Urinary bladder (tissue), 4 donors: ENCODE measurements around the gene ICAM2. TPM values are rescaled to one million over a fixed set of nuclear protein-coding genes. Genes with fewer than 3 reads are reported as not detected.

Source experiments
- DNase-seq: peaks from one replicate; pipeline ENCODE4 v3.0.0-alpha.2; 2015; ENCODE audit errors: extremely low spot score
- H3K27ac ChIP-seq: one replicate; pipeline ENCODE4 v1.5.1; 2013; ENCODE audit warnings: low read depth, mild to moderate bottlenecking, moderate library complexity
- H3K36me3 ChIP-seq: one replicate; pipeline ENCODE4 v1.6.1; 2013; ENCODE audit warnings: mild to moderate bottlenecking, moderate library complexity; ENCODE audit not compliant: insufficient read depth
- H3K4me1 ChIP-seq: one replicate; pipeline ENCODE4 v1.6.1; 2013; ENCODE audit warnings: mild to moderate bottlenecking, moderate library complexity; ENCODE audit not compliant: insufficient read depth
- H3K4me3 ChIP-seq: one replicate; pipeline ENCODE4 v1.5.1; 2013; ENCODE audit warnings: low read depth, low read length
- WGBS: extraction: QIAGEN DNeasy Blood & Tissue Kit; methylation state at CpG from one replicate; pipeline ENCODE4 v1.1.7; 2013; 5-methylcytosine and 5-hydroxymethylcytosine counted together
- polyA plus RNA-seq: library from polyadenylated mRNA; stranded (reverse); fragments of 200-250 nt; gene quantifications from one replicate; pipeline ENCODE4 v1.2.3, GENCODE V29; 2013
- total RNA-seq: library from RNA; depleted of rRNA; stranded (reverse); fragments of >200 nt; gene quantifications from one replicate; pipeline ENCODE4 v1.2.3, GENCODE V29; 2014
- donor health status: healthy with polysubstance abuse.
- donor health status: healthy.

ICAM2 gene
- total and polyA plus RNA-seq, 2 donors, result 29.0 to 38.3 TPM

DNA sequence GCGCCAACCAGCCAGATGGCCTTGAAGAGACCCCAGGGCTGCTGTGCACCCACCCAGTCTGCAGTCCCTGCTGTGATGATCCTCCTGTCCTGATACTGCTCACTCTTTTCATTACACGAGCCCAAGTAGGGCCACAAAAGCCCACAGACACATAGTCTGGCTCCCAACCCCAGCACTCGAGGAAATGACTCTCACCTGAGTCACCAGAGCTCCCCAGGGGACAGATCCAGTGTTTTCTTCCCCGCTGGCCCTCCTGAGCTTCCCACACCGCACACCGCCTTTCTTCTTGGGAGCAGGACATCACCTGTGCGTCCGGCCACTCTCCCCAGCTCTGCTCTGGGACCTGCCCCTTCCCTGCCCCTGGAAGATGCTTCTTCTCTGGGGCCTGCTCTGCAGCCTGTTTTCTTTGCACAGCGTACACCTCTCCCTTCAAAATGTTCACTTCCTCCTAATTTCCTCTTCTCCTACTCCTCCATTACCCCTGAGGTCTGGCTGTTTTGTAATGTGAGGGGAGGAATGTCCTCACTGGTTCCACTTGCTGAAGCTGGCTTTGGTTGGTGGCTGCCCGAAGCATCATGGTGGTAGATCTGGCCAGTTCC is 45.7 kb downstream of the ICAM2 start:
- DNase-seq, result no peak
- H3K36me3 ChIP-seq, result no peaks in the 10 kb centered on the region
- WGBS, result 83% methylated on average over 10 of the region's 10 CpGs
- no peak overlapping the region for H3K27ac ChIP-seq
- no peaks in the 10 kb centered on the region for H3K4me1 ChIP-seq
- H3K4me3 ChIP-seq, result no peak overlapping the region

DNA sequence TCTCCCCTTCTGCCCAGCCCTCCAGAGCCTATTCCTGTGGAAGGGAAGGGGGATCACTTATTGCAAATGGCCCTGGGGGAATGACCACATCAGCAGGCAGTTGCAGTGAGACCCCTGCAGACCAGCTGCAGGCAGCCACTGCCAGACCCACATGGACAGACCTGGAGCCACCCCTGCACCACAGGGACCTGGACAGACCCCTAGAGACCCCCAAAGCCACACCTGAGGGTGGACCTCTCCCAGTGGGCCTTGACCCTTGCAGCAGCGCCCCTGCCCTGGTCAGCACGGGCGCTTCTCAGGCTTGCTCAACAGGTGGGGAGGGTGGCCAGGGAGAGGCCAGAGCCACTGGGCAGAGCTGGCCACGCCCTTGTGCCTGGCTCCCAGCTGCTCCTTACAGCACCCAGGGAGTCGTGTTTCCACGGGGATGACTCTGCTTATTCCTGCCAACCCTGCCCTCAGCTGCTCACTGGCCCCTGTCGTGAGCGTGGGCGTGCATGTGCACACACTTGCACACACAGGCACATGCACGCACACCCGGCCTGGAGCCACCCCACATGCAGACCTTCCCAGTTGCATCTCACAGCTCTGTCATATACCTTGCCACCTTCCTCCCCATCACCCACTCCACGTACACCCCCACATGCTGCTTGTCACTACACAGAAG is 46.4 kb downstream of the ICAM2 start:
- Histone ChIP-seq H3K4me3 (no peak overlapping the region), H3K27ac (no peak overlapping the region), H3K4me1 (no peaks in the 10 kb centered on the region), H3K36me3 (no peaks in the 10 kb centered on the region)
- DNase-seq, result no peak
- 80% methylated on average over 12 of the region's 12 CpGs for WGBS

DNA sequence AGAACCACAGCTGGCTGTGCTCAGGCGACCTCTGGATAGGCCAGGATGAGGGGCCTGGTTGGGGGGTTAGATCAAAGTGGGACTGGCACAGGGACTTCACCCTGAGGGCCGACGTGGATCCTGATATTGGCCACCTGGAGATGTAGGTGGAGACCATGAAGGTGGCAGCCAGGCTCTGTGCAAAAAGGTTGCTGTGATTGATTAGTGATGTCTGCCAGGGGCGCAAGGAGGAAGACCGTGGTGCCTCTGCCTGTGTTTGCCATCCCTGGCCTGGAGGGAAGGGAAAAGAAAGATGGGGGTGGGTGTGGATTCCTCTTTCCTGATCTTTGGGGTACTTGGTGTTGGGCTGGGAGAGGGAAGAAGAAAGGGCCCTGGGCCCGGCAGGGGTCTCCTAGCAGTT is 47.2 kb downstream of the ICAM2 start:
- WGBS, result 90% methylated on average over 6 of the region's 6 CpGs
- no peaks in the 10 kb centered on the region for H3K36me3 ChIP-seq
- no peak overlapping the region for H3K4me3 ChIP-seq
- DNase-seq, result no peak
- no peak overlapping the region for H3K27ac ChIP-seq
- H3K4me1 ChIP-seq, result no peaks in the 10 kb centered on the region

DNA sequence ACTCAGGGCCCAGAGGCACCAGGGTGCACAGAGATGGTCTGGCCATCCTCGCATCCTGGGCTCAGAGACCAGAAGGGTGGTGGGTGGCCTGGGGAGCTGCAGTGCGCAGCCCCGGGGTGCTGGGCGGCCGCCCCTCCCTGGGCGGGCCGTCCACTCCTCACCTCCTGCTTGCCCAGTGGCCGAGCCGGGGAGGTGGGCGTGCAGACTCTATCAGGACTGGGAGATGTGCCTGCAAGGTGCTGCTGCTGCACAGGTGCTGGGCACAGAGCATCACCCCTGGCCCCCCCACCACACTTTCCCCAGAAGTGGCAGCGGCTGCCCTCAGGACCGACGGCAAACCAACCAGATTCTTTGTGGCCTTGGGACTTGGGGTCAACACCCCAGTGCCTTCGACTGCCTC is 47.6 kb downstream of the ICAM2 start, which contains the start of gene SCN4A:
SCN4A (minus strand) TSS at position 123 of the 400 bp plus-strand sequence; CDS start at position 46, 77 bp downstream.
- WGBS, result 96% methylated on average over 14 of the region's 14 CpGs
- no peak for DNase-seq
- Histone ChIP-seq H3K36me3 (no peaks in the 10 kb centered on the region), H3K27ac (no peak within 1 kb of the TSS), H3K4me3 (no peak within 1 kb of the TSS), H3K4me1 (no peaks in the 10 kb centered on the region)

DNA sequence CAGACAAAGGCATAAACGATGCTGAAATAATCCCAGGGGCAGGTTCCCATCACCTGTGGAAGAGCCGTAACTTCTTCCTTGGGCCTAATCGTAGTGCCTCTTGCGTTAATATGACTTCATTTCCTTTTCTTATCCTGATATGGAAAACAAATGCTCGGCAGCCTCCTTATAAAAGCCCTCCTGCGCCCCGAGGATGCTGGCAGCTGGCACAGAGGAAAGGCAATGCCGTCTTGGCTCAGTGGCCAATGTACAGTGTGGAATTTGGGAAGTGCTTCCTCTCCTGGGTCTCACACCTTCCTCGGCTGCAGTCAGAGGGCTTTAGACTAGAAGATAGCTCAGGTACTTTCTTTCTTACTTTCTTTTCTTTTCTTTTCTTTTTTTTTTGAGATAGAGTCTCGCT is 51.2 kb downstream of the ICAM2 start:
- WGBS, result 69% methylated on average over 10 of the region's 10 CpGs
- DNase-seq, result no peak

DNA sequence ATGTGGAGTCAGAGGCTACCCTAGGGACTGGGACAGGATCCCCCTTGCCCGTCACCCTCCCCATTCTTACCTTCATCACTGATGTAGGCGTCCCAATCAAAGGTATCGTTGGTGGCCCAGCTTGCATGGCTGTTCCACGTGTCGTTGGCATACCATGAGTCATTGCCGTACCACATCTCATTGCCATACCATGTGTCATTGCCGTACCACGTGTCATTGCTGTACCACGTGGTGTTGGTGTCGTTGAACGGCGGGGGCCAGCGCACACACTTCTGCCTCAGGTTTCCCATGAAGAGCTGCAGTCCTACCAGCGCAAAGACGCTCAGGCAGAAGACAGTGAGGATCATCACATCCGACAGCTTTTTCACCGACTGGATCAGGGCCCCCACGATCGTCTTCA is 52.5 kb downstream of the ICAM2 start:
- no peak overlapping the region for H3K27ac ChIP-seq
- H3K4me1 ChIP-seq, result no peaks in the 10 kb centered on the region
- H3K4me3 ChIP-seq, result no peak overlapping the region
- H3K36me3 ChIP-seq, result no peaks in the 10 kb centered on the region
- WGBS, result 90% methylated on average over 19 of the region's 19 CpGs
- DNase-seq, result no peak

More for the DNA sequence above, 51.2 kb downstream of the ICAM2 start:
- no peaks in the 10 kb centered on the region for H3K36me3 ChIP-seq
- H3K4me3 ChIP-seq, result no peak overlapping the region
- no peaks in the 10 kb centered on the region for H3K4me1 ChIP-seq
- H3K27ac ChIP-seq, result no peak overlapping the region

DNA sequence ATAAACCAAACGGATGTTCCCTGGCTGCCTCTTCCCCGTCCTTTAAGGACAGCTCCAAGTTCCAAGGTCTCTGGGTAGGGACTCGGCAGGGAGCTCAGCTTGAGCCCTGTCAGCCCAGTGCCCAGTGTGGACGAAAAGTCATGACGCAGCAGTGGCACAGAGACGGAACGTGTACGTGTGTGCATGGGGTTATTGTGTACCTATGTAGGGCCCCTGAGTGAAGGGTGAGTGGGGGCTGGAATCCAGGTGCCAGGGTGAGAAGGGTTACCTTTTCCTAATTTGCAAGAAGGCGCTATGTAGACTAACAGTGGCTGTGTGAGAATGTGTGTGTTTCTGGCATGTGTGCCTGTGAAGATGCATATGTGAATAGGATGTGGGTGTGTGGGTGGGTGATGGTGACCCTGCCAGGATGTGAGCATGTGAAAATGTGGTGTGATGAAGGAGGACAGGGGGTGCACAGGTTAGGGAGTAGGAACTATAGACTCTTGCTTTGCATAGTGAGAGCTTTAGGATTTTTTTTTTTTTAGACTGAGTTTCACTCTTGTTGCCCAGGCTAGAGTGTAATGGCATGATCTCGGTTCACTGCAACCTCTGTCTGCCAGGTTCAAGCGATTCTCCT is 53.7 kb downstream of the ICAM2 start:
- no peaks in the 10 kb centered on the region for H3K4me1 ChIP-seq

DNA sequence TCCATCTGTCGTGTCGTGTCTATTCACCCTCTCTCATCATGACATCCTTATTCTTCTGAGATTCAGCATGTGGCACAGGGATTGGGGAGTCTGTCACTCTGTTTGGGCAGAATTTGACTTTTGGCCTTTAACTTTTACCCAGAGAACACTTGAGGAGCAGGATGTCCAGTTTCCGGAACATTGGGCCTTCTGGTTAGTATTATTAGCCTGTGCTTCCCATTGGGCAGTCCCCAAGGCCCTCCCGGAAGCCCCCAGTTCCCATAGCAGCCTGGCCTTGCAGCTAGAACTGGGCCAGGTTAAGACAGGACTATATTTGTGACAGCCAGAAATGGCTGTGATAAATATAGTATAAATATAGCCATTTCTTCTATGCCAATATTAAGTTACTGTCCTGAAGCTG is 57.3 kb downstream of the ICAM2 start:
- Histone ChIP-seq H3K27ac (no peak overlapping the region), H3K4me1 (no peaks in the 10 kb centered on the region), H3K4me3 (no peak overlapping the region), H3K36me3 (no peaks in the 10 kb centered on the region)
- DNase-seq, result no peak
- 89% methylated on average over 4 of the region's 4 CpGs for WGBS

More for the DNA sequence above, 53.7 kb downstream of the ICAM2 start:
- Histone ChIP-seq H3K27ac (no peak overlapping the region), H3K4me3 (no peak overlapping the region), H3K36me3 (no peaks in the 10 kb centered on the region)
- WGBS, result 82% methylated on average over 11 of the region's 11 CpGs
- no peak for DNase-seq

DNA sequence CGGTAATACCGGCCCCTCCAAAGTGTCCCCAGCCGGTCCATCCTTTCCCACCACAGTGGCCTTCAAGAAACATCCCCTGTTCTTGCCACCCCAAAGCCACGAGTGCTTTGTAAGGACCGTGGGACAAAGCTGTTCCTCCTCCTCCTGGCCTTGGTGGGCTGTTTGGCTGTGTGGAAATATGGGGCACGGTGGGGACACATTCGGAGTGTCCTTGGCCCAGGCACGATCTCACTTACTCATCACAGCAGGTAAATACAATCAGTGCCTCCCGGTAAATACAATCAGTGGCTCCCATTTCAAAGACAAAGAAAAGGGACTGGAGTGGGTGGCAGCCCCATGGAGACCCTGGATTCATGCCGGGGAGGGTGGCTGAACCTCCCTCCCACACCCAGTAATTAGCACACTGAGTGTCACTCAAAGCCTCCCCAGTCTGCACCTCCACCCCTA is 58.1 kb downstream of the ICAM2 start:
- no peaks in the 10 kb centered on the region for H3K4me1 ChIP-seq
- DNase-seq, result no peak
- 63% methylated on average over 10 of the region's 10 CpGs for WGBS
- no peaks in the 10 kb centered on the region for H3K36me3 ChIP-seq
- H3K4me3 ChIP-seq, result no peak overlapping the region
- H3K27ac ChIP-seq, result no peak overlapping the region

DNA sequence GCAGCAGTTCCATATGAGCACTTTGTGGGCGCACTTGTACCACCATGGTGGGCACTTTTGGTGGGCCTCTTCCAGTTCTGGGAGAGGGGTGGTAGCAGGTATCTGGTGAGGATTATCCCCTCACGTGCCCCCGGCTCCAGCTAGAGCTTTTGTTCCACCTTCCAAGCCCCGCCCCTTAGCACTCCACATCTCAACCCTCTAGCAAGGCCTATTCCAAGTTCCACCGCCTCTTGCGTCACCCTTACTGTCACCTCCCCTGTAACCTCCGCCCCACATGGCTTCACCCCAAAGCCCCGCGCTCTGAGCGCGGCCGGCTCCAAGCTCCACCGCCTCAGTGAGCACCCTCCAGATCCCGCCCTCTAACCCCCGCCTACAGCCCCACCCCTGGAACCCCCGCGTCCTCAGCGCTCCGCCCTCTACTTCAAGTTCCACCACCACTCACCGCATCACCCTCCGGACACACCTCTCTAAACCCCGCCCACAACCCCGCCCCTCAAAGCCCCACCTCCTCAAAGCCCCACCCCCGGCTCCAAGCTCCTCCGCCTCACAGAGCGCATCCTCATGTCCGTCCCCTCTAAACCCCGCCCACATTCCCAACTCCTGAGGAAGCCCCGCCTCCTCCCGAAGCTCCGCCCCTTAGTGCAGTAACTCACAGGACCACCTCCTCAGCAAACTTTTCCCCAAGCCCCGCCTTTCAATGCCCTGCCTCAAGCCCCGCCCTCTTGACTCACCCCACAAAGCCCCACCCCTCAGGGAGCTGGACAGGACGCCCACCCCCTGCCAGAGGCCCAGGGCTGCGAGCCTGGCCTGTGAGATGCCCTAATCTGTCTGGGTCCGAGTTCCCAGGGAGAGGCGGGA is 58.8 kb downstream of the ICAM2 start:
- H3K4me3 ChIP-seq, result no peak overlapping the region

DNA sequence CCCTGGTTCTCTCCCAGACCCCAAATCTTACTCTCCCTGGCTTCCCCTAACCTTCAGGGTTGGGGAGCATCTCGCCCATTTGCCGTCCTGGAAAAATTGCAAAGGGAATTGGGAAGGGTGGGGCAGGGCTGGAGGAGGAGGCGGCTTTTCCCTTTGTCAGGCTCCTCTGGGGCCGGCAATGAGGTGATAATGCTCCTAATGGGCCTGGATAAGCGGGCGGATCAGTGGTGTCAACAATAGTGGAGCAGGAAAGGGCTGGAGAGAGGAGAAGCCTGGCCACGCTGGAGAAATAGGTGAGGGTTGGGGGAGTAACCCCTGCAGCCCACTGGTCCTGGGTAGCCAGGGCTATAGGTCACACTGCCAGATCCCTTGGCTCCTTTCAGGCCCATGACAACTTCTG is 60.0 kb downstream of the ICAM2 start:
- no peak overlapping the region for H3K27ac ChIP-seq
- H3K4me3 ChIP-seq, result no peak overlapping the region
- 68% methylated on average over 7 of the region's 7 CpGs for WGBS
- H3K4me1 ChIP-seq, result no peaks in the 10 kb centered on the region
- DNase-seq, result no peak
- H3K36me3 ChIP-seq, result no peaks in the 10 kb centered on the region

More for the DNA sequence above, 58.8 kb downstream of the ICAM2 start:
- Histone ChIP-seq H3K27ac (no peak overlapping the region), H3K36me3 (no peaks in the 10 kb centered on the region), H3K4me1 (no peaks in the 10 kb centered on the region)
- no peak for DNase-seq
- WGBS, result 16% methylated on average over 37 of the region's 37 CpGs

DNA sequence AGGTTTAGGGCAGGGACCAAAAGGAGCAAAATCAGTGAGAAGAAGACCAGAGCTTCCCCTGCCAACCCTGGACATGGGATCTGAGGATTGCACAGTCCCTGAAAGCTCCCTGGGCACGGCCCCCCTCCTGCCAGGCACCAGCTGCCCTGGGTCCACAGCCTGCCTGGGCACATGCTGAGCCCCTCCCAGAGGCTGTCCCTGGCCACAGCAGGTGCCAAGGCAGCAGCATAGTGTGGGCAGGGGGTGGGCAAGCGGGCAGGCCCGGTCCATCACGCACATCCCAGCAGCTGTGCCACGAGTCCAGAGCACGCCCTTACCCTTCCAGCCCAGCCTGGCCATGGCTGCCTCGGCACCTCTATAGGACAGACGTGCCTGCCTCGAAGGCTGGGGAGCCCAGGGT is 60.4 kb downstream of the ICAM2 start:
- Histone ChIP-seq H3K4me3 (no peak overlapping the region), H3K36me3 (no peaks in the 10 kb centered on the region), H3K27ac (no peak overlapping the region), H3K4me1 (no peaks in the 10 kb centered on the region)
- DNase-seq, result no peak
- 82% methylated on average over 9 of the region's 9 CpGs for WGBS

DNA sequence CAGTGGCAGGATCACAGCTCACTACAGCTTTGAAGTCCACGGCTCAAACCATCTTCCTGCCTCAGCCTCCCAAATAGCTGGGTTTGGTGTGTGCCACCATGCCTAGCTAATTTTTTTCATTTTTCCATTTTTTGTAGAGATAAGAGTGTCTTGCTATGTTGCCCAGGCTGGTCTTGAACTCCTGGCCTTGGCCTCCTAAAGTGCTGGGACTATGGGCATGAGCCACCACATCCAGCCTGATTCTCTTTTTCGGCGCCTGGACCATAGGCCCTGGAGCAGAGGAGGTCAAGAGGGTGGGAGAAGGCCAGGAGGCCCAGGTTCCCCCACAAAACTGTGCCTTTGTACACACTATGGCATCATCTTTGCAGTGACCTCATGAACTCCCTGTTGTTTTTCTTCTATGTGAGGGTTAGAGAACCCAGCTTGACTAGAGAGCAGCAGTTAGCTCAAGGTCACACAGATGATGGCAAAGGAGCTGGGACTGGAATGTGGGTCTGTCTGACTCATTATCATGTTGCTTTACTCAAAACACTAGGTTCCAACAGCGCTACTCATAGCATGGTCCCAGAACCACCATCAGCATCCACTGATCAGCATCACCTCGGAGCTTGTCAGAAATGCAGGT is 64.0 kb downstream of the ICAM2 start:
- WGBS, result 96% methylated on average over 5 of the region's 5 CpGs
- H3K4me1 ChIP-seq, result no peaks in the 10 kb centered on the region
- no peak overlapping the region for H3K27ac ChIP-seq
- no peak for DNase-seq
- no peaks in the 10 kb centered on the region for H3K36me3 ChIP-seq
- H3K4me3 ChIP-seq, result no peak overlapping the region
